GM18520 (cell line): Measurements from ENCODE around the gene PBX1.

Source experiments
- ATAC-seq: cut with Tn5 transposase; IDR thresholded peaks from one replicate; pipeline ENCODE4 v1.9.1; 2021; ENCODE audit not compliant: unreplicated experiment

The PBX1 gene

DNA sequence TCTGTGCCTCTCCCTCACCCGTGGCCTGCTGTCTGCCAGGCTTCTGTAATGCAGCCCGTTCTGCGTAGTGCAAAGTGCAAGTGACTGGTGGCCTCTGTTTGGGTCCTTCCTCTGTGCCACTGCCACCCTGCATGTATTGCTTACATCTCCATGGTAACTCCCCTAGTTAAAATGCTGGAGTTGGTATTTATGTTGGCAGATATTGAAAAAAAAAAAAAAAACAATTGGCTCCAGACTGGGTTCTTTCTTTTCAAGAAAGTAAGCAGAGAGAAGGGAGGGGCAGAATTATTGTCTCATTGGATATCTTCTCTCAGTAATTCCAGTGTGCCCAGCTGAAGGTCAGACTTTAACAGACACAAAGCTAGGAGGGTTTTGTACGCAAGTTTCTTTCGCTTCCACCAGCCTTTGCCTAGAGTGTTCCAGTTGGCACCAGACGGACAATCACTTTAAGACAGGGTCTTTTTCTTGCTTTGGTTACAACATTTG lies 242.3 kb downstream of the PBX1 start:
- no peak for ATAC-seq

DNA sequence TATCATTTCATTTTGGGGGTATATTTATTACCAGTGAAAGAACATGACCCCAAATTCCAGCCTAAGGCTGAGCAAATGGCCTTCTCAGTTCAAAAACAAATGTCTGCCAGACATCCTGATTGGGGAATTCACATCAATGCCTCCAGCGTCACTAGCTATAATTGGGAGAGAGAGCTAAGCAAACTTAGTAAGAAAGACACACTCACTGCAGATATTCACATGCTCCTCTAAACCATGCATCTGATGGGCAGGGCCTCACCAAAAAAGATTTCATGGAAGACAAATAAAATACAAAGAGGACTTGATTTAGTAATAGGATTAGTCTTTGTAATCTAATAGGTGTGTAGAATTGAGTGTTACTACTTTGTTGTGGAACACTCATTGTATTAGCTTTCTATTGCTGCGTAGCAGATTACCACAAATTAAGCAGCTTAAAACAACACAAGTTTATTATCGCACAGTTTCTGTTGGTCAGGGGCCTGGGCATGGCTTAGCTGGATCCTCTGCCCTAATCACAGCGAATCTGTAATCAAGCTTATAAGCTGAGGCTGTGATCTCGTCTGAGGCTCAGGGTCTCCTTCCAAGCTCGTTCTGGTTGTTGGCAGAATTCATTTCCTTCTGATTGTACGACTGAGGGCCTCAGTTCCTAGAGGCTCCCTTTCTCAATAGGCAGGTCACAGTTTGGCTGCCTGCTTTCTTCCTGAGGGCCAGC lies 243.0 kb downstream of the PBX1 start:
- ATAC-seq, result no peak

DNA sequence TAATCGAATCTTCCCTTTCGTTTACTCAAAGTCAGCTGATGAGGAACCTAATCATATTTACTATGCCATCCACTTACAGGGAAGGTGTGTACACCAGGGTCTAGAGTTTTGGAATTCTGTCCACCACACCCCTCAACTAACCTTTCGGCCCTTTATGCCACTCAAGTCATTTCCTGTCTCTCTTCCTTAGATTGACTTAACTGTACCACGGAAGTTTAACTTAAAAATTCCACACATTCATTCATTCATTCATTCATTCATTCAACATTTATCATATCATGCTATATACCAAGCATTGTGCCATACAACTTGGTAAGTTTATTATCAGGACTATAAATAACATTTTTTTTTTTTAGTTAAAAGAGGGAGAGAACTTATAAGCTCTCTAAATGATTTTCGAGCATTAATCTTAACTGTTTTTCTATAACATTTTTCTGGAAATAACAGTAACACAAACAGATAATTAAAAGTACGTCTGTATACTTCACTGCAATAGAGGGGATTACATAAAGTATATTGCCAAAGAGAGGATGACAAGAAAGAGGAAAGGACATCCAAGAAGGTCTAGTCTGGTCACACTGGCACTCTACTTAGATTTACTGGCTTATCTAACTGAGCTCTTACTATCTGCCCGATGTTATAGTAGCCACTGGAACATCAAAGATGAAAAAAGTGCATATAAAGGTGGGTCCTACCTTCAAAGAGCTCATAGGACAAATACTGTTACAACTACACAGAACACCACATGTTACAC lies 243.7 kb downstream of the PBX1 start:
- ATAC-seq, result no peak

DNA sequence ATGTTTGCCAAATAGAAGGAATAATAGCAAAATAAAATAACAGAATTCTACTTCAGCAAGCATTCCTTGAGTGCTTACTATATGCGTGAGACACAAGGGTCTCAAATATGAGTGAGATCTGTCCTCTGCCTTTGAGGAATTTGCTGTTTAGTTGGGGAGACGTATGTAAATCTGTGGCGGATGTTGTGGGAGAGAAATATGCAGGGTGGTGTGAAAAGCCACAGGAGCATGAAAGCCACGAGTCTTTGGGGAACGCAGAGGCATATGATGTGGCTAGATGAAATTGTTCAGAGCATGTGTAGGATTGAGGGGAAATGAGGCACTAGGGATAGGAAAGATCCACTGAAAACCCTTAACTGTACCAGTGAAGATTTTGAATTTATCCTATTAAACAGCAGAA lies 244.4 kb downstream of the PBX1 start:
- no peak for ATAC-seq

DNA sequence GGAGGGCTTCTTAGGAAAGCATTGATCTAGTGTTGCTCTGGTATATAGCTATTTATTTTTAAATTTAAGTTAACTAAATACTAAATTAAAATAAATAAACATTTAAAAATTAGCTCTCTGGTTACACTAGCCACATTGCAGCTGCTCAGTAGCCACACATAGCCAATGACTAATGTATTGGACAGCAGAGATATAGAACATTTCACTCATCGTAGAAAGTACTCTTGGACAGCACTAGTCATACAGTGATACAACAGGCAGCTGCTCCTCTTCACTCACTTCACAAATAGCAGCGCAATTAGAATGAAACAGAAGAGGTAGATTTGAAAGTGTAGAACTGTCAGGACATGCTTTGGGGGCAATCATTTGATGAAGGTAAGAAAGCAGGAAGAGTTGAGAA lies 245.4 kb downstream of the PBX1 start:
- no peak for ATAC-seq

DNA sequence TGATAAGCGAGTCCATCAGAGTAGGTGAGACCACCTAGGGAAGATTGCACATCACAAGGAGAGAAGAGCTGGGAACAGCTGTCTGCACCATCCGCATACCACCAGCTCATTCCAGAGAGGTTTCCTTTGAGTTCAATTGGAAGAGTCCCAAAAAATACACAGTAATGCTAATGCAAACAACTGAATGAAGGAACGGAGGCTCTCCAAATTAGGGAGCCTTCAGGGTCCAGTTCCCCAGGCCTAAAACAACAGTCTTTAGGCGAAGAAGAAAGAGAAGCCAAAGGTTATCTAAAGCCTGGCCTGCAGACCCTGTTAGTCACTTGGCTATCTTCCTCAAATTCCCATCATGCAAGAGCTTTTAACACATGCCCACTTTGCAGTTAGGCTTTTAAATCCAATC lies 246.4 kb downstream of the PBX1 start:
- ATAC-seq, result no peak

DNA sequence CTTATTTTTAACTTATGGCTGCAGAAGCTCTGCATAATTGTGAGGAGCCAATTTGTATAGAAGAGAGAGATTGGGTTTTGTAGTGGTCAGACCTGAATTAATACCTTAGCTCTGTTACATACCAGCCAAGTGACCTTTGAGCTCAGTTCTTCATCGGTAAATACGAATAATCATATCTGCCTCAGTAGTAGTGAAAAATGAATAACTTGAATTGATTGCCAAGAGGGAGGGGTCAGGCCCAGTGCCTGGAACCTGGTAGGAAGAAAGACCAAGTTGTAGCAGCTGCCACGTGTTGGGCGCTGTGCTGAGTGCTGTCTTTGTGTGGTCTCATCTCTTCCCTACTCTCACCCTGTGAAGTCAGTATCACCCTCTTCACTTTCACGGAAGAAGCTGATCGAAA lies 247.5 kb downstream of the PBX1 start:
- no peak for ATAC-seq

DNA sequence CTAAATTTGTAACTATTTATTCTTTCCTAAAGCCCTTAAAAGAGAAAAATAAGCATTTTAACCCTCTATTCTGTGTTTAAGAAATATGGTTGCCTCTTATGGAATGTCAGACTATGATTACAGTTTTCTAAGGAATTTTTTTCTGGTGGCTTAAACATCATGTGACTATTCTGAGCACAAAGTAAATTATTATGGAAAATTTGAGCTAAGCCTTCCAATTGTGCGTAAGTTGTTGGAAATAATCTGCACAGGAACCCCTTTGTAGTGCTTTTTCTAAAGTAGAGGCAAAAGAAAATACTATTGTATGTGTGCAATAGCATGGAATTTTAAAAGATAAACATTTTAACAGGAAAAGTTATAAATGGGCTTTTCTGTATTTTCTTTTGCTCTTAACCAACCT lies 254.8 kb downstream of the PBX1 start:
- no peak for ATAC-seq

DNA sequence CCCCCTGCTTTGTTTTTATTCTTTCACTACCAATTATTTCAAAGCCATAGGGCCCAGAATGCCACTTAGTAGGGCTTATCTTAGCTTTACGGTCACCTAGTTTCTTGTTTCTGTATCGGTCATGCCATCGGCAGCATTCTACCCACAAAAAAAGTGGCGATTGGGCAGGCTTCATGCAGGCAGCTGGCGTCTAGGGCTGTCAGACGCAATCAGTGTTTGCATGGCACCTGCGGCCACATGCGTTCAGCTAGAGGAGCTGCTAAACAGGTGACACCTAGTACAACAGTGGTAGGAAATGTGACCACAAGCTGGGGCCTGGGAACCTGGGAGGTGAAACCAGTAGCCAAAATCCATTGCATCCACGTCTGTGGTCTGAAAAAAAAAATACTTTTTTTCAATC lies 262.7 kb downstream of the PBX1 start:
- no peak for ATAC-seq

DNA sequence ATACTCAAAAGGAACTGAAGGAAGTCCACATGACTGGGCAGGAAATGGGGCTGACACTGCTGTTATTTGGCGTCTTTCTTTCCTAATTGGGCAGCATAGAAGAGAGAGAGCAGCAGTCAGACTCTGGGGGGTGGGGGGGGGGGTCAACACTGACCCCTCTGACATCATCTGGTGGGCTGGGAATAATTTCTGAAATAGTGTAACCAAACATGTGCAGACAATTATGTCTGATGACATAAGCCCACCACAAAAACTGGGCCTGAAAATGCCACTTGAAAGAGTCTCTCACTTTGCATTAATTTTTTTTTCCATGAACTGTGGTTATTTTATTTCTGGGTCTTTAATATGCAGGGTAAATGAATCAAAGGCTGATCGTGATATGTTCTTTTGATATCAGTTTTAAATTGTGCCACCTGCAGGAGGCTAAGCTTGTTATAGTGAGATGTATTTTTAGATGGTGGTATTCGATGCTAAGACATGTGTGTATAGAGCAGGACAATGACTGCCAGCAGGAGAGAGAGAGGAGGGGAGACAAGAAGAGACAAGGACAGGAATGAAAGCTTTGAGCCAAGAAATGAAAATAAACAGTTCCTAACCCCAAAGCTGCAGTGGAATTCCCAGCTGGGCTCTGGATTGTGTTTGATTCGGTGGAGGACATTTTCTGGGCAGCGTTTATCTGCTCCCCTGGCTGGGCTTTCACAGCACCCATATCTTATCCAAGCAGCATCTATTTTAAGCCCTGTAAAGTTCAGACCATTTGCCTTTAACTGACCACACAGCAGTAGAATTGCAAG lies 264.7 kb downstream of the PBX1 start:
- no peak for ATAC-seq

DNA sequence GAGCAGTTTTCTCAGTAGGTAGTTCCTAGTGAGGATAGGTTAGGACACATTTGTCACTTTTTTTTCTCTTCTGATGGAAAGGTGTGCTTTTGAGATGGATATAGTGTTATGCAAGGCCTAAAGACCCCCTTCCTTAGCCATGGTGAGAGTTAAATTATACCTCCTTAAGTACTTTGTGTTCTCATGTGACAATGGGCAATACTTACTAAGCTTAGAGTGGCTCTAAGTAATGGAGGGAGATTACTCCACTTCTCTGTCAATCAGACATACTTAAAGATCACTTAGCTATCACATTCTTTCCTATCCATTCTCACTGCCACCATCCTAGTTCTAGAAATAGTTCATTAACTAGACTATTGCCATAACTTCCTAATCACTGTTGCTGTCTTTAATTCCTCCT lies 265.6 kb downstream of the PBX1 start:
- no peak for ATAC-seq

DNA sequence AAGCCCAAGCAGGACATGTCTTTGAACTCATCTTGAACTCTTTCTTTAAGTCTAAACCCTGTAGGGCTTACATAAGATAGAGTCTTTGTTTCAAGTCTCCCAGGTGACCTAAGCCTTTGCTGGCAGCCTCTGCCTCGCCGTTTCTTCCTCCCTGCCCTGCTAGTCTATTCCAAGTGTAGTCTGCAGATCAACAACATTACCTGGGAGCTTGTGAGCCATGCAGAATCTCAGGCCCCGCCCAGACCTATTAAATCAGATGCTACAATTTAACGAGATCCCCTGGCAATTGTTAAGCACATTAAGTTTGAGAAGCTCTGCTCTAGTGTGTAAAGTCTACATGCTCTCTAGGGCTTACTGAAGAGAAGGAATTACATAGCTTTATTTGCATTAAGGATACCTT lies 271.6 kb downstream of the PBX1 start:
- ATAC-seq, result no peak

DNA sequence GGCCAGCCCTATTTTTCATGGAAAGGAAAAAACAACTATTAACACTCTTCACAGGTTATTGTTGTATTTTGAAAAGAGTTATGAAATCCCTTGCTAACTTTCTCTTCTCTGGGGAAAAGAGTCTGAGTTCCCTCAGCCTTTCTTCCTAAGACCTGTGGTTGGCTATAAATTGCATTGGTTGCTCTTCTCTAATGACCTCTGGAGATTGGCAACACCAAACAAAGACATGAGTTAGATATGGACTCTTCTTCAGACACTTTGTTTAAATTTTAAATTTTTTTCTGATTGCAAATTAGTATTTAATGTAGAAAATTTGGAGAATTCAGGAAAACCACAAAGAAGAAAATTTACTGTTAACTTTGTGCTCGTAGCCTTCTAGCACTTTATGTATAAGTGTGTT lies 275.7 kb downstream of the PBX1 start:
- no peak for ATAC-seq

DNA sequence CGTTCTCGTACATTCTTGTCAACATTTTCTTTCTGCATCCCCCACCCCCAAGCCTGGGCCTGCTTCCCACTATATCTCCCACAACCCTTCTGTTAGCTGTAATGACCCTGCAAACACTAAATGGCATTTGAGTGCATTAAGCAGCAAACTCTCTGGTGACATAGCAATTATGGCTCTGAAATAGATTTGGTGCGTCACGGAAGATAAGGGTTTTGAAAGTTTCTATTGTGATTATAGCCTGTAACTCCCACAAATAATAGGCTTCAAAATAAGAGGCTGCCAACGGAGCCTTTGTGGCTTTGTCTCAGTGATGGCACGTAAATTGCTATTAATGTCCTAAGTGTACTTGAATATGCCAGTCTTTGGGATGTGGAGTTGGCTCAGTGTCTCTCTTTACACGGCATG lies 277.6 kb downstream of the PBX1 start:
- no peak for ATAC-seq

DNA sequence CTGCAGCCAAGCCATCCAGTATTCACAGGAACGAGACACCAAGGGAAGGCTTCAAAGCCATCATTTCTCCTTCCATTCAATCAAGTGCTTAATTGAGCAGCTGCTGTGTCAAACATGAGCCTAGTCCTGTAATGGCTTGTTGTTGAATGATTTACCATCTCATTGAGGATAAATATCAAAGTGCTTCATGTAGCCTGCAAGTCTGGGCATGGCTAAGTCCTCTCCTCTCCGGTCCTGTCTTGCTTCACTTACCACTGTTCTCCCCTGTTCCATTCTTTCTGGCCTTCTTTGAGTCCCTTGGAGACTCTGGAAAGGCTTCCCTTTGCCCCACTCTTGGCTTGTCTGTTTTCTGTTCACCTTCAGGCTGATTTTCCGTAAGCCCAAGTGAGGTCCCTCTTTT lies 279.8 kb downstream of the PBX1 start:
- no peak for ATAC-seq

DNA sequence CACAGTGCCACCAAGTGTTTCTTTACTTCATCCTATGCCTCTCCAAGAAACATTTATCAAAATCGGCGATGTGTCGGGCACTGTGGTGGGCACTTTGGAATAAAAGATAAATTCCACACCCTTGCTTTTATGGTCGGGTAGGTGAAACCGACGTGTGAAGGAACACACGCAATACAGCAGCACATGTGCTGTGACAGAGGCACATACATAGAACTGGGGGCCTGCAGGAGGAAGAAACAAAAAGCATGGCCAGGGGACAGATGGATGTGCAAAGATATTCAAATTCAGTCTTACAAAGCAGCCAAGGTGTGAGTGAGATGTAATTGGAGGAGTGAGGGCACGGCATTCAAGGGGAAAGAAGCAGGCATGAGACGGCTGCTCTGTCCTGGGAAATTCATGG lies 282.0 kb downstream of the PBX1 start:
- no peak for ATAC-seq

DNA sequence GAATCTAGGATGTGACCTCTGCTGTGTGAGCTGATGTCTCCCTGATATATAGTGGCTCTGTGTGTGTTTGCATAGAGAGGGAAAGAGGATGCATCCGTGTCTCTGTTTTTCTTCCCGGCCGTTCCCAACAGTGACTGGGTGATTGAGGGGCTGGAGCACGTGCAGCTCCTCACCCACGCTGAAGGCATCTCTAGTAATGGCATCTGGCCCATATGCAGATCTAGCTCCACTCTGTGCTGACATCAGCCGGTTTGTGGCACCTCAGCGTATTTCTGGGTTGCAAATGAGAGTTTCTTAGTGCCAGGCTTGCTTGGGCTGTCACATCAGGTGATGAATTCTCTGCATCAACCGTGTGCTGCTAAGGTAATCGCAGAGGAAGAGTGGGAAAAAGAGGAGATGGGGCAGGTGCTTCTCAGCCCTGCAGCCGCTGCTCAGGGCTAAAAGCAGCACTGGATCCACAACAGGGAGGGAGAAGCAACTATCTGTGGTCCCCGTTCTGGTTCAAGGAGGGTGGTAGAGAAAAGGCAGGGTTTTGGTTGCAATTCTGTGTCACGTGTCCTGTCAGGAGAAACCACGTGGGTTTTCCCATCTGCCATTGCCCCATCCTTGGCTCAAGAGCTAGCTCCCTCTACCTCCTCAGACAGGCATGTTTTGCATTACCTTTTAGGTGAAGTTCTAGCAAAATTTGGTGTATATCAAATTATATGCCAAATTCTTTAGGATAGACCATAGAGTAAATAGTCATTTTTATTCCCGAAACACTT lies 282.9 kb downstream of the PBX1 start:
- ATAC-seq, result no peak

DNA sequence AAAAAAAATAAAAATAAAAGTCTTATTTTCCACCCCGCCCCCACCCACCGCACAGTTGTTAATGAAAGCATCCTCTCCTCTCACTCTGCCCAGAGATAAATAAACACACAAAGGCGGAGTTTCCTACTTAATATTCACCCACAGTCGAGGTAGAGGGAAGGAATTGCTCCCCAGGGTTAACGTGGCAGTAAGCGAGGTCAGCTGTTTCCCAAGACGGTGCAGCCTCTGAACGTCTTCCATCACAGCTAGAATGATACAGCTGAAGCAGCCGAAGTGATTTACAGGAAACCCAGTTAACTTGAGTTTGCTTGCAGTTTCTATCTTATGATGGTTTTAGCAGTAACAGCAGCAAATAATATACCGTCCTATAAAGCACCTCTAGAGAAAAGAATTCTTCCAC lies 283.9 kb downstream of the PBX1 start:
- ATAC-seq, result no peak

DNA sequence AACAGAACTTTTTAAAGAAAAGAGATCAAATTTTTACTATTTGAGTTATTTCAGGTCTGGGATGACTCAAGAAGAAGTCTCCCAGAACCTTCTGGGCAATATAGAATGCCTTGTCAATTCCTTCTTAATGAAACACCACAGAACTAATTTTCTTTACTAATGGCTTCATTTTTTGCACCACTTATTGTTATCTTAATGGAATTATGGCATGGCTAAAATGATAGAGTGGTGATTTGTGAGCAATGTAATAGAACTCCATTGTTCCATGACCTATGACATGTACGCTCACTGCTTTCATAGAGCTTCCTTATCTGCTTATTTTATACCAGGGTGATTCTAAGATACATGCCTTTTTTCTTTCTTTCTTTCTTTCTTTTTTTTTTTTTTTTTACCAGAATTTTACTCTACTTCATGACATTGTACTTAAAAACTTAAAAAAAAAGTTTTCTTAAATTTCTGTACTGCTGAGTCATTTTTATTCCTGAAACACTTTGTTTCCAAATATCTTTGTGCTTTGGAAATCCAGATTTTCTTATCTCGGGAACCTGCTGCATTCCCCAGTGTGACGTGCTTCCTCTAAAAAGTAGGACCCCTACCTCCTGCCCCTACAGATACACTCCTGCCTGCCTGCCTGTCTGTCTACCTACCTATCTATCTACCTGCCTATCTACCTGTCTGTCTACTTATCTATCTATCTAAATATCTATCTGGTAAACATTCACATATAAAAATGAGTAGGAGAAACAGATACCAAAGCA lies 284.9 kb downstream of the PBX1 start:
- ATAC-seq, result no peak
